ENCODE data around the gene IFNK. TPM values are rescaled to one million over a fixed set of nuclear protein-coding genes. Genes with fewer than 3 reads are reported as not detected.

IFNK gene
- total and polyA plus RNA-seq, 2 donors (not counting 3 experiments of a cell fraction or from before 2014, with no cell fraction given), result not detected

DNA sequence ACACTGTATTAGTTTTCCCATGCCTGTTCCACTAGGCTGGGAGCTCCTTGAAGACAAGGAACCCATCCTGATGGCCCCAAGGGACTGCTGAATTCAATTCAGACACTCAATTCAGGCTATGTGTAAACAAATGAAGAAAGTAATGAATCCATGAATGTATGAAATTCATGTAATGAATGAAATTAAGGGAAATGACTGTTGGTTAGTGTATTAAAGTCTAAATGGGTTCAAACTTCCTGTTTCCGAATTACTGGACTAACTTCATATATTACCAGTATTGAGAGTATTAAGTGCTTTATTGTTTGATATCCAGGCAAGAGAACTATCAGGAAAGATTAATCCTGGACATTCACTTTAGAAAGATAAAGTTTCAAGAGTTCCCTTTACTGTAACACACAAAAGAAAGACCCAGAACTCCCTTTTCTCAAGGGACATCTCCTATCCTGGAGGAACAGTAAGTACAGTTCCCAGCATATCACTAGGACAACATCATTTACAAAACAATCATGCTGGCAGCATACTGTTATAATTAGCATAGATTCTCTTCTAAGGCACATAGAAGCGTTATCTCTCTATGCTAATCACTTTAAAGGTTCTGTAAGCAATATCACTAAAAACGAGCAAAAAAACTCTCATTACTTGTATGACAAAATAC, 28.5 kb upstream of the IFNK start:
- Histone ChIP-seq H3K4me3 (replicated peaks in 1 of 3; ENCODE audit: insufficient read depth in 1 of 3, low read depth in 1 of 3, low read length in 3 of 3) (no peak overlapping the region), H3K27me3 (ENCODE audit: control insufficient read depth in 2 of 2, insufficient read depth in 2 of 2, low read length in 2 of 2) (no peaks in the 10 kb centered on the region), H3K36me3 (ENCODE audit: control insufficient read depth in 2 of 2, extremely low read depth in 1 of 2, insufficient read depth in 2 of 2, low read length in 2 of 2) (no peaks in the 10 kb centered on the region), H3K9ac (replicated peaks; ENCODE audit: extremely low read depth, insufficient read depth, low read length) (no peak overlapping the region), H3K9me3 (replicated peaks; ENCODE audit: control insufficient read depth, insufficient read depth, low read length) (no peaks in the 10 kb centered on the region), H3K27ac (ENCODE audit: insufficient read depth, low read depth, low read length) (no peak overlapping the region), H3K9me1 (replicated peaks; ENCODE audit: control insufficient read depth, extremely low read depth, insufficient read depth, low read length) (no peaks in the 10 kb centered on the region), H2AFZ (ENCODE audit: low read depth, low read length) (no peak overlapping the region), H4K20me1 (replicated peaks; ENCODE audit: control insufficient read depth, extremely low read depth, insufficient read depth, low read length) (no peaks in the 10 kb centered on the region), H3K4me1 (ENCODE audit: control insufficient read depth, extremely low read depth, insufficient read depth, low read length) (peaks cover 12% of the 10 kb centered on the region), H3K4me2 (ENCODE audit: insufficient read depth, low read length) (no peak overlapping the region), H3K79me2 (ENCODE audit: control insufficient read depth, insufficient read depth, low read length) (no peaks in the 10 kb centered on the region)
- dilution Hi-C loops (cut with MboI; ENCODE audit: extremely low pct_ligation_motif_present, low sequenced_read_pairs) (no loop called here), intact Hi-C loops (cut with micrococcal nuclease) (no loop called here)
- POLR2A ChIA-PET, result no interaction called here
- FAIRE-seq, result no peak
- no peak for DNase-seq (ENCODE audit: low read depth, low spot score)
- CTCF ChIA-PET, result no interaction called here
- BruUV-seq (replicated peaks), result no TSS peak
- TF ChIP-seq JUN (IDR thresholded peaks at IDR 0.05; ENCODE audit: borderline replicate concordance, insufficient read depth, insufficient read length, low read depth), result no peak
- TF ChIP-seq MYC (IDR thresholded peaks at IDR 0.05; ENCODE audit: low read depth, low read length), result no peak
- TF ChIP-seq EZH2 (IDR thresholded peaks at IDR 0.05; ENCODE audit: borderline replicate concordance, low read depth, low read length, severe bottlenecking), result no peak
- TF ChIP-seq, protein P1, sequence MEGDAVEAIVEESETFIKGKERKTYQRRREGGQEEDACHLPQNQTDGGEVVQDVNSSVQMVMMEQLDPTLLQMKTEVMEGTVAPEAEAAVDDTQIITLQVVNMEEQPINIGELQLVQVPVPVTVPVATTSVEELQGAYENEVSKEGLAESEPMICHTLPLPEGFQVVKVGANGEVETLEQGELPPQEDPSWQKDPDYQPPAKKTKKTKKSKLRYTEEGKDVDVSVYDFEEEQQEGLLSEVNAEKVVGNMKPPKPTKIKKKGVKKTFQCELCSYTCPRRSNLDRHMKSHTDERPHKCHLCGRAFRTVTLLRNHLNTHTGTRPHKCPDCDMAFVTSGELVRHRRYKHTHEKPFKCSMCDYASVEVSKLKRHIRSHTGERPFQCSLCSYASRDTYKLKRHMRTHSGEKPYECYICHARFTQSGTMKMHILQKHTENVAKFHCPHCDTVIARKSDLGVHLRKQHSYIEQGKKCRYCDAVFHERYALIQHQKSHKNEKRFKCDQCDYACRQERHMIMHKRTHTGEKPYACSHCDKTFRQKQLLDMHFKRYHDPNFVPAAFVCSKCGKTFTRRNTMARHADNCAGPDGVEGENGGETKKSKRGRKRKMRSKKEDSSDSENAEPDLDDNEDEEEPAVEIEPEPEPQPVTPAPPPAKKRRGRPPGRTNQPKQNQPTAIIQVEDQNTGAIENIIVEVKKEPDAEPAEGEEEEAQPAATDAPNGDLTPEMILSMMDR (IDR thresholded peaks at IDR 0.05; ENCODE audit: extremely low read depth in 1 of 2, insufficient read depth in 1 of 2, low read depth in 1 of 2, low read length in 2 of 2), result no peak
- TF ChIP-seq MAX (IDR thresholded peaks at IDR 0.05; ENCODE audit: insufficient read depth, insufficient read length), result no peak
- no peak for TF ChIP-seq POLR2AphosphoS5 (IDR thresholded peaks at IDR 0.05; ENCODE audit: insufficient read depth, low read depth, low read length)
